MG63 (cell line): ENCODE data around the gene CAPZB. TPM values are rescaled to one million over a fixed set of nuclear protein-coding genes. Genes with fewer than 3 reads are reported as not detected.
"Not testable (repeated sequence)": the region's sequence is repeated elsewhere in the genome, so short reads cannot be mapped to it uniquely, and the experiment has no call there.

Experiments
- DNase-seq: peaks from one replicate; pipeline ENCODE4 v3.0.0-alpha.2; 2020
- H3K27me3 ChIP-seq: fragments of 250-450 bp; sonication (Bioruptor Pico); 2 replicates; pipeline ENCODE4 v1.5.1; 2020; ENCODE audit warnings: mild to moderate bottlenecking, moderate library complexity
- H3K36me3 ChIP-seq: fragments of 250-450 bp; sonication (Bioruptor Pico); 2 replicates; pipeline ENCODE4 v1.5.1; 2020; ENCODE audit warnings: mild to moderate bottlenecking, moderate library complexity
- H3K4me3 ChIP-seq: fragments of 250-450 bp; sonication (Bioruptor Pico); 2 replicates; pipeline ENCODE4 v1.5.1; 2020; ENCODE audit warnings: mild to moderate bottlenecking, moderate library complexity
- H3K9me3 ChIP-seq: fragments of 250-450 bp; sonication (Bioruptor Pico); 2 replicates; pipeline ENCODE4 v1.5.1; 2020; ENCODE audit warnings: mild to moderate bottlenecking, moderate library complexity
- total RNA-seq: library from RNA; depleted of rRNA; stranded (reverse); fragments of >200 nt; shearing (Covaris generic); gene quantifications from 2 replicates; pipeline ENCODE4 v1.2.3, GENCODE V29; 2014; ENCODE audit warnings: low replicate concordance; rRNA removed

Gene CAPZB
- total RNA-seq = 316 and 357 TPM in 2 replicates

DNA sequence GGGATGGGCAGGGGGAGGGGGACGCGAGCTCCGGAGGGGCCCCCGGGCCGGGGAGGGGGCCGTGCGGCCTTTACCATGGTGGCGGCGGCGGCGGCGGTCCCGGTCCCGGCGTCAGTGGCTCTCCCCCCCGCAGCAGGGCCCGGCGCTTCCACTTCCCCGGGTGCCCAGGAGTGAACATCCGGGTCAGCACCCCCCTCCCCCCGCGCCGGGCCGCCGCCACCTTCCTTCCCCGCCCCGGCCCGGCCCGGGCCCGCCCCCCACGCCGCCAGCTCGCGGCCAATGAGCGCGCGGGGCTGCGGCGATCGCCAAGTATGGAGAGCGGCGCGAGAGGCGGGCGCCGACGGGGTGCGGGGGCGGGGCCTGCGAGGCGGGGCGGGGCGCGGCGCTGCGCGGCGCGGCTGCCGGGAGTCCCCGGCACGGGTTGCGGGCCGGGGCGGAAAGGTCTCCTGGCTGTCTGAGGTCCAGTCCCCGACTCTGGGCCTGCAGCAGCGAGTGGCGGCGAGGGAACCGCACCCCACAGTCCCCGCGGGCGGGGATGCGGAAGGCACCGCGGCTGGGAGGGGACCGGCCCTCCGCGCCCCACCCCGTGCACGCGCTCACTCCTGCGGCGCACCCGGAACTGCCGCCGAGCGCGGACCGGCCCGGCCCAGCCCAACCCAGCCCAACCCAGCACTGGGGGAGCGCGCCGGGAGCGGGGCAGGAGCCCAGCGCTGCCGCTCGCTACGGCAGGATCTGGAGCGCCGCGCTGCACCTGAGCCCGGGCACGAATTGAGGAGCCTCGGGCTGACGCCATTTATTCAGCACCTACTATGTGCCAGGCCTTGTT lies at the start of gene CAPZB:
Gene CAPZB (minus strand): TSS at position 178 of the 826 bp plus-strand sequence. CDS start 101 bp downstream, at position 77.
- DNase-seq = peak; percentile 93
- H3K9me3 ChIP-seq = no peaks in the 10 kb centered on the region

DNA sequence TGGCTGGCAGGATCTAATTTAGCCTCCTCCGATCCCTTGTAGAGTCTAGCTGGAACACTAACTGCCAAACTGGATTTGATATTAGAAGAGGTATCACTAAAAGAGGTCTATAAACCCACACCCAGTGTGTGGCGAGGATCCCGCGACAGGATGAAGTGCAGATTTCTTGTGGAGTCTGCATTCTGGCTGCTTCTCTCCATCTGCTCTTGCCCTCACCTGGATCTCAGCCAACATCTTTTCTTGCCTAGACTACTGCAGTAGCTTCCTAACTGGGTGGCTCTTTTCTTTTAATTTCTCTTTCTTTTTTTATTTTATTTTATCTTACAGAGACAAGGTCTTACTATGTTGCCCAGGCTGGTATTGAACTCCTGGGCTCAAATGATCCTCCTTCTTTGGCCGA lies 48.9 kb upstream of the CAPZB start:
- DNase-seq = no peak
- no peaks in the 10 kb centered on the region for H3K27me3 ChIP-seq
- no peak overlapping the region for H3K4me3 ChIP-seq
- H3K36me3 ChIP-seq = no peaks in the 10 kb centered on the region
- no peaks in the 10 kb centered on the region for H3K9me3 ChIP-seq

More for the DNA sequence above, at the start of gene CAPZB:
- Histone ChIP-seq H3K36me3 (peaks cover 25% of the 10 kb centered on the region), H3K27me3 (no peaks in the 10 kb centered on the region), H3K4me3 (peak within 1 kb of the TSS; percentile 95)

DNA sequence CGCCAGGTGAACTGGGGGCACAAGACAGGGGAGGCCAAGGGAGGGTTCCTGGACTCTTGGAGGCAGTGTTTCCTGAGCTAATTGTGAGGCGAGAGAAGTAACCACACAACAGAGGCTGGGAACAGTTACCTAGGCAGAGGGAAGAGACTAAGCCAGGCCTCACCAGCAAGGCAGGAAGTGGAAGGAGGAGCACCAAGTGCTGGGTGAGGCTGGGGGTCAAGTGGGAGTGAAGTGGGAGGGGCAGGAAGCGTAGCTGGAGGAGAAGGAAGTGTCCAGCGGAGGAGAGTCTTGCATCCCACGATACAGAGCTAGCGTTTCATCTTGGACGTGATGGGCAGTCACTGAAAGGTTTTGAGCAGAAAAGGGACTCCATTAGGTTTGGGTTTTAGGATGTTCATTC lies 48.3 kb upstream of the CAPZB start:
- no peak for DNase-seq
- Histone ChIP-seq H3K9me3 (no peaks in the 10 kb centered on the region), H3K36me3 (no peaks in the 10 kb centered on the region), H3K27me3 (no peaks in the 10 kb centered on the region), H3K4me3 (no peak overlapping the region)

DNA sequence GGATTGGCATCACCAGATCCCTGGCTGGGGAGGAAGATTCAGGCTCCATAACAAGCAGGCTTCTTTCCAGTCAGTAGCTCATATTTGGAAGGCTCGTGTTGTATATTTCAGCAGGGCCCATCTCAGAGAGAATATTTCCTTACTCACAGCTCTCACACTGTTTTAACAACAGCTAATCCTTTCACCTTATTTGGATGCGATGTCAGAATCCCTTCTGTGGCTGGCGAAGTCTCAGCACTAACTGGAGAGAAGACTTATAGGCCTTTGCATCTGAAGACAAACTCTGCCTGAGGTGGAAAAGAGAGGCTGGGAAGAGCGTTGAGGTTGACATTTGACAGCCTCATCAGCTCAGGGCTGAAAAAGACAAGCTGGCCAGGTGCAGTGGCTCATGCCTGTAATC lies 47.2 kb upstream of the CAPZB start:
- no peaks in the 10 kb centered on the region for H3K27me3 ChIP-seq
- H3K36me3 ChIP-seq = no peaks in the 10 kb centered on the region
- no peaks in the 10 kb centered on the region for H3K9me3 ChIP-seq
- DNase-seq = no peak
- no peak overlapping the region for H3K4me3 ChIP-seq

DNA sequence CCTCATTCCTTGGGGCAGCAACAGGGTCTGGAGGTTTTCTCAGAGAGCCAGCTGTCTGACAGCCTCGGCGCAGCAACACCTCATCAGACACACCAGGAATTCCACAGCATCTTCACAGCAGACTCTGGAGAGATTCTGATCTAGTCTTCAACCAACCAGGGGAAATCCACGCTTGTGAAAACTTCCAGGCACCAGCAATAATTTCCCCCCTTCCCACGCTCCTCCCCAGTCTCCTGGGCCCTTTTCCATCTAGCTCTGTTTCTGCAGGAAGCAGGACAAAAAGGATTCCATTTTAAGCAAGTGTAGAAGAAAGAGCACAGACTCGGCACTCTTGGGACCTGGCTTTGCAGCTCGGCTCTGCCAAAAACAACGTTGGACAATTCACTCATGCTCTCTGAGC lies 44.3 kb upstream of the CAPZB start:
- no peaks in the 10 kb centered on the region for H3K36me3 ChIP-seq
- no peaks in the 10 kb centered on the region for H3K27me3 ChIP-seq
- no peaks in the 10 kb centered on the region for H3K9me3 ChIP-seq
- no peak for DNase-seq
- no peak overlapping the region for H3K4me3 ChIP-seq

DNA sequence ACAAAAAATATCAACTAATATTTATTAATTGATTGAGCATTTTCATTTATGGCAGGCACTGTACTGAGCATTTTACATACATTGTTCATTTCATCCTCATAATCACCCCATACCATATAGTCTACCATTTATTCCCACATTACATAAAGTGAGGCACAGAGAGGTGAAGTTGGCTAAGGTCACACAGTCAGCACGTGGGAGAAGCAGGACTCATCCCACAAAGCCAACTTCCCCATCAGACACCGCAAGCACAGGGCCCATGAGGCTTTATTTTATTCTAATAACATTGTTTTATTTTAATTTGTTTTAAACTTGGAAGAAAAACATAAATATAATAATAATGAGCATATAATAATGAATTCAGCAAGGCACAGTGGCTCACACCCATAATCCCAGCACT lies 43.1 kb upstream of the CAPZB start:
- Histone ChIP-seq H3K9me3 (no peaks in the 10 kb centered on the region), H3K27me3 (no peaks in the 10 kb centered on the region), H3K36me3 (no peaks in the 10 kb centered on the region), H3K4me3 (no peak overlapping the region)
- no peak for DNase-seq

DNA sequence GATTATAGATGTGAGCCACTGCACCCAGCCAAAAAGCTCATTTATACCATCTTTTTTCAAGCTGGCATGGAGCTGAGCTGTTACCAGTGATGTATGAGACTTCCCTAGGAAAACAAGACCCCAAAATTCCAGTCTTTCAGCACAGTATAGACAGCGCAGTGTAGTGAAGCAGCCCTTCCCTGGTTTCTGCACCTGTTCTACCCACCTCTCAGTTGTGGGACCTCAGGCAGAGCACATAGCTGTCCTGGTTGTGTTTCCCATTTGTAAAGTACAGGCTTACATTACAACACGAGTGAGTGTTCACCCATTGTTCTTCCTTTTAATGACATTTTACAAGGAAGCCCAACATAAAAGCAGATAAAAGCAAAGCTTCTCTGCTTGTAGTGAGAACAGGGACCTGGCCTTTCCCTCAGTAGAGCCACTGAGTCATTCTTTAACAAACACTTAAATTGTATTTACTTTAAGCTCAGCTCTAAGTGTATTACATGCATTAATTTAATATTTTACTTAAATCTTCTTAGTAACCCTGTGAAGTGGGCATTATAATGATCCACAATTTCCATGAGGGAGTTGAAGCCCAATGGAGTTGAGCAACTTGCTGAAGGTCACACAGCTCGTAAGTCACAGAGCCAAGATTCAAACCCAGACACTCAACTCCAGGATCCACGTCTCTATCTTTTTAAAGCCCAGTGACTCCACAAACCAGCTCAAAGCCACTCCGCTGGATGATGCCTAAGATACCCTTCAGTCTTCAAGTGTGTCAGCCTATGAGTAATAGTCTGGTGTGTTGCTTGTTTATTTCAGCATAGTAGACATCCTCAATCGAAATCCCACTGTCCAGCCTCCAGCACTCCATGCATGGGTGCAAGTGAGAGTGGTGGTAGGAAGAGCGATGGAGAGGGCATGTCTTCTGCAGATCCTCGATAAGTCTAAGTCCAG lies 40.5 kb upstream of the CAPZB start:
- no peak overlapping the region for H3K4me3 ChIP-seq
- no peaks in the 10 kb centered on the region for H3K9me3 ChIP-seq
- DNase-seq = no peak
- H3K27me3 ChIP-seq = no peaks in the 10 kb centered on the region
- no peaks in the 10 kb centered on the region for H3K36me3 ChIP-seq

DNA sequence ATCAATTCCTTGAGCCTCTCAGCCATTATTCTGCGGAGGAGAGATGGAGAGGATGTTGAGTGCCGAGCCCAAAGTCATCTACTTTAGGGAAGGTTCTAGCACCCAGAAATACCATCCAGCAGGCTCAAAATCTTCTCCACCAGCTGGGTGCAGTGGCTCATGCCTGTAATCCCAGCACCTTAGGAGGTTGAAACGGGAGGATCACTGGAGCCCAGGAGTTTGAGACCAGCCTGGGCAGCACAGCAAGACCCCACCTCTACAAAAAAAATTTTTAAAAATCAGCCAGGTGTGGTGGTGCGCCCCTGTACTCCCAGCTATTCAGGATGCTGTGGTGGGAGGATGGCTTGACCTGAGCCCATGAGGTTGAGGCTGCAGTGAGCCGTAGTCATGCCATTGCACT lies 39.5 kb upstream of the CAPZB start:
- Histone ChIP-seq H3K36me3 (no peaks in the 10 kb centered on the region), H3K27me3 (no peaks in the 10 kb centered on the region)
- DNase-seq = no peak

DNA sequence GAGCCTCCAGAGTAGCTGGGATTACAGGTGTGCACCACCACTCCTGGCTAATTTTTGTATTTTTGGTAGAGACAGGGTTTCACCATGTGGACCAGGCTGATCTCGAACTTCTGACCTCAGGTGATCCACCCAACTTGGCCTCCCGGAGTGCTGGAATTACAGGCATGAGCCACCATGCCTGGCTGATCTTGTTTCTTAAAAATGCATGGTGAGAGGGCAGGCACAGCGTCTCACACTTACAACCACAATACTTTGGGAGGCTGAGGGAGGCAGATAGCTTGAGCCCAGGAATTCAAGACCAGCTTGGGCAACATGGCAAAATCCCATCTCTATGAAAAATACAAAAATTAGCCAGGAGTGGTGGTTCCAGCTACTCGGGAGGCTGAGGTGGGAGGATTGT lies 37.2 kb upstream of the CAPZB start:
- not testable (repeated sequence) for H3K4me3 ChIP-seq, DNase-seq, H3K9me3 ChIP-seq, H3K36me3 ChIP-seq, H3K27me3 ChIP-seq

More for the DNA sequence above, 39.5 kb upstream of the CAPZB start:
- no peak overlapping the region for H3K4me3 ChIP-seq
- no peaks in the 10 kb centered on the region for H3K9me3 ChIP-seq

DNA sequence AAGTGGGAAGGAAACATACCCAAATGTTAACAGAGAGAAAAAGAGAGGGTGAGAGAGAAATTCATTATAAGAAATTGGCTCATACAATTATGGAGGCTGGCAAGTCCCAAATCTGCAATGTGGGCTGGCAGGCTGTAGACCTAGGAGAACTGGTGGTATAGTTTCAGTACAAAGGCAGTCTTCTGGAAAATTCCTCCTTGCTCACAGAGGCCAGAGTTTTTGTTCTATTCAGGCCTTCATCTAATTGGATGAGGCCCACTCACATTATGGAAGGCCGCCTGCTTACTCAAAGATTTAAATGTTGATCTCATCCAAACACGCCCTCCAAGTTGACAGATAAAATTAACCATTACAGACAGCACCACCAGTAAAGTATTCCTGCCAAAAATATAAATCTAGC lies 36.1 kb upstream of the CAPZB start:
- DNase-seq = no peak
- Histone ChIP-seq H3K9me3 (no peaks in the 10 kb centered on the region), H3K27me3 (no peaks in the 10 kb centered on the region), H3K4me3 (no peak overlapping the region), H3K36me3 (no peaks in the 10 kb centered on the region)

DNA sequence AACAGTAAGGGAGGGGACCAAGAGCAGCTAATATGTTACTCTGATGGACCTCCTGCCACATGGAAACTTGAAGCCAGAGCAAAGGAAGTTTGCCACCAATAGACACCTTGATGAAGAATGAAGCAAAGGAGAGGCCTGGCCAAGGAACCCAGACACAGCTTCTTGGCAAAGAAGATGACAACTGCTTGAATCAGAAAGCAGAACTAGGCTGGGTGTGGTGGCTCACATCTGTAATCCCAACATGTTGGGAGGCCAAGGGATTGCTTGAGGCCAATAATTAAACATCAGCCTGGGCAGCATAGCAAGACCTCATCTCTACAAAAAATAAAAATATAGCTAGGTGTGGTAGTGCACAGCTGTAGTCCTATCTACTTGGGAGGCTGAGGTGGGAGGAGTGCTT lies 31.7 kb upstream of the CAPZB start:
- Histone ChIP-seq H3K36me3 (no peaks in the 10 kb centered on the region), H3K9me3 (no peaks in the 10 kb centered on the region), H3K4me3 (no peak overlapping the region), H3K27me3 (no peaks in the 10 kb centered on the region)
- DNase-seq = no peak

DNA sequence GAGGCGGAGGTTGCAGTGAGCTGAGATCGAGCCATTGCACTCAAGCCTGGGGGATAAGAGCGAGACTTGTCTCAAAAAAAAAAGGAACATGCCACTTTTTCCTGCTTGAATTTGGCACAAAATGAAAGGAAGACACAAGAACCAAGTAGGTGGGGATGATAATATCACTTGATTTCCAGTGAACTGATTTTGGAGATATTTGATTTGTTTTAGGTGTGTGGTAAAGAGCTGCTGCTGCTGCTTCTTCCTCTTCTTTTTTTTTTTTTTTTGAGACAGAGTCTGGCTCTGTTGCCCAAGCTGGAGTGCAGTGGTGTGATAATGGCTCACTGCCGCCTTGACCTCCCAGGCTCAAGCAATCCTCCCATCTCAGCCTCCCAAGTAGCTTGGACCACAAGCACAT lies 29.9 kb upstream of the CAPZB start:
- DNase-seq = no peak
- H3K27me3 ChIP-seq = no peaks in the 10 kb centered on the region
- no peaks in the 10 kb centered on the region for H3K36me3 ChIP-seq
- no peaks in the 10 kb centered on the region for H3K9me3 ChIP-seq
- no peak overlapping the region for H3K4me3 ChIP-seq

DNA sequence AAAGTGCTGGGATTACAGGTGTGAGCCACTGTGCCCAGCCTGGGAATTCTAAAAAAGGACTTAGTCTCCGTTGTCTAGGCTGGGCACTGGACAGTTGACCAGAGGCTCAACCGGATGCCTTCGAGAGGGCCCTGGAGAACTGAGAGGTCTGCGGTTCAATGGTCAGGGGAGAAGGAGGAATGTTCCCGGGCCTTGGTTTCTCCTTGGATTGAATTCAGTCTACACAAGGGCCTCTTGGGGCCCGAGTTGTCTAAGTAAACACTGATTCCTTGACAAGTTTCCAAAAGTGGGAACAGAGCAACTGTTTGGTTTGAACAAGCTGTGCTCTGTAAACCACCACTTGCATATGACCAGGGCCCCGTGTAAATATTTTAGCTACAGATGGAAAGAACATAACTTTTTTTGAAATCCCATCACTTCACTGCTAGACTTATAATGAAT lies 29.1 kb upstream of the CAPZB start:
- Histone ChIP-seq H3K36me3 (no peaks in the 10 kb centered on the region), H3K4me3 (no peak overlapping the region), H3K27me3 (no peaks in the 10 kb centered on the region), H3K9me3 (no peaks in the 10 kb centered on the region)
- DNase-seq = no peak

DNA sequence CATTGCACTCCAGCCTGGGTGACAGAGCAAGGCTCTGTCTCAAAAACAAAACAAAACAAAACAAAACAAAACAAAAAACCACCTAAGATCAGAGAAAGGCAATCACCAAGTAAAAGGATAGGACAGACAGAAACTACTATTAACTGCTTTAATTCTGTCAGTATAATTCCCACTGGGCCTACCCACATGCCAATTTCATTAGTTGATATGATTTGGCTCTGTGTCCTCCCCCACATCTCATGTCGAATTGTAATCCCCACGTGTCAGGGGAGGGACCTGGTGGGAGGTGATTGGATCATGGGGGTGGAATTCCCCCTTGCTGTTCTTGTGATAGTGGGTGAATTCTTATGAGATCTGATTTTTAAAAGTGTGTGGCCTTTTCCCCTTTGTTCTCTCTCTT lies 27.2 kb upstream of the CAPZB start:
- H3K9me3 ChIP-seq = no peaks in the 10 kb centered on the region
- H3K27me3 ChIP-seq = no peaks in the 10 kb centered on the region
- no peaks in the 10 kb centered on the region for H3K36me3 ChIP-seq
- peak; percentile 44 for DNase-seq
- no peak overlapping the region for H3K4me3 ChIP-seq

DNA sequence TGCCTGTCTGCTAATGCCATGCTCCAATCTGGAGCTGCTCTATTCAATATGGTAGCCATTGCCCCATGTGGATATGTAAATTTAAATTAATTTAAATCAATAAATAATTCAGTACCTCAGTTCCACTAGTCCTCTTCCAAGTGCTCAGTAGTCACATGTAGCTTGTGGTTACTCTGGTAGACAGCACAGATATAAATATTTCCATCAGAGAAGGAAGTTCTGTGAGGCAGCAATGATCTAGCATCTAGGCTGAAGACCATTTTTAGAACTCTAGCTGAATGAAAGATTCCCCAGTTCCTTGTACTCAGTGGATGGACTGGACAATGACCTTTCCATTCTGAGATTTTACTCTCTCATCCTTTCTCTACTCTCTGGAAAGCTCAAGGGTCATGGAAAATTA lies 25.8 kb upstream of the CAPZB start:
- Histone ChIP-seq H3K4me3 (no peak overlapping the region), H3K36me3 (no peaks in the 10 kb centered on the region), H3K9me3 (no peaks in the 10 kb centered on the region), H3K27me3 (no peaks in the 10 kb centered on the region)
- no peak for DNase-seq

DNA sequence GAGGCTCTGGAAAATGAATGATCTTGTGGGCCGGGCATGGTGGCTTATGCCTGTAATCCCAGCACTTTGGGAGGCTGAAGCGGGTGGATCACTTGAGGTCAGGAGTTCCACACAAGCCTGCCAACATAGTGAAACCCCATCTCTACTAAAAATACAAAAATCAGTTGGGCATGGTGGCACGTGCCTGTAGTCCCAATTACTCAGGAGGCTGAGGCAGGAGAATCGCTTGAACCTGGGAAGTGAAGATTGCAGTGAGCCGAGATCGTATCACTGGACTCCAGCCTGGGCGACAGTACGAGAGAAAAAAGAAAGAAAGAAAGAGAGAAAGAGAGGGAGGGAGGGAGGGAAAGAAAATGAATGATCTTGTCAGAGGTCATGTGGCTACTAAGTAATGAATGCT lies 24.3 kb upstream of the CAPZB start:
- not testable (repeated sequence) for H3K27me3 ChIP-seq, DNase-seq, H3K9me3 ChIP-seq, H3K36me3 ChIP-seq, H3K4me3 ChIP-seq

DNA sequence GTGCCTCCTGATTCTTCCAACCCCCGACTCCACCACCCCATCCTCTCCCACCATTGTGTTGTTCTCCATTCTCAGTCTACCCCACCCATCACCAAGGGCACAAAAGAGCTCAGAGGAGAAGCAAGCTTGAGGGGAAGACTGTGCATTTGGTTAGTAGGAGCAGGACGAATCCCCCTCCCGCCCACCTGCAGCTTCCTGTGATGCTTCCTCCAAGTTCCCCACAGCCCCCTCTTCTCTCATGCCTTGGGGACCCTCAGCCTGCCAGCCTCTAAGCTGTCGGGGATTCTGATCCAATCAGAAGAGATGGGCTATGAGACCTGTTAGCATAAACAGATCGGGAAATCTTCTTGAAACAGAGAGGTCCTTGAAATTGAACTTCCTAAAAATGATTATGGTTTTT lies 22.2 kb upstream of the CAPZB start:
- Histone ChIP-seq H3K4me3 (no peak overlapping the region), H3K27me3 (no peaks in the 10 kb centered on the region), H3K36me3 (no peaks in the 10 kb centered on the region), H3K9me3 (no peaks in the 10 kb centered on the region)
- no peak for DNase-seq
